Smooth muscle cell (in vitro differentiated cells): ENCODE measurements around the gene ANGPTL5. TPM values are rescaled to one million over a fixed set of nuclear protein-coding genes. Genes with fewer than 3 reads are reported as not detected.

ENCODE experiments used
- DNase-seq: peaks from one replicate; lab custom pipeline; 2025; ENCODE audit not compliant: unreplicated experiment; lab: John Stamatoyannopoulos, UW
- H2AFZ ChIP-seq: fragments of 200-600 bp; sonication (generic); 2 replicates; pipeline ENCODE4 v1.6.0; 2016; ENCODE audit warnings: antibody characterized with exemption, low read depth, mild to moderate bottlenecking
- H3F3A ChIP-seq: fragments of 200-600 bp; sonication (generic); 2 replicates; pipeline ENCODE4 v1.6.0; 2017; ENCODE audit warnings: antibody characterized with exemption, low read depth
- H3K27ac ChIP-seq: fragments of 200-600 bp; sonication (generic); 2 replicates; pipeline ENCODE4 v1.5.1; 2016; ENCODE audit warnings: low read depth, mild to moderate bottlenecking
- H3K27me3 ChIP-seq: fragments of 200-600 bp; sonication (generic); 2 replicates; pipeline ENCODE4 v1.6.1; 2016; ENCODE audit warnings: low read depth, mild to moderate bottlenecking
- H3K36me3 ChIP-seq: fragments of 200-600 bp; sonication (generic); 2 replicates; pipeline ENCODE4 v1.5.1; 2016; ENCODE audit warnings: low read depth
- H3K4me1 ChIP-seq: fragments of 200-600 bp; sonication (generic); 2 replicates; pipeline ENCODE4 v1.5.1; 2016; ENCODE audit warnings: low read depth
- H3K4me2 ChIP-seq: fragments of 200-600 bp; sonication (generic); 2 replicates; pipeline ENCODE4 v1.6.0; 2016; ENCODE audit warnings: mild to moderate bottlenecking
- H3K4me3 ChIP-seq: fragments of 200-600 bp; sonication (generic); 2 replicates; pipeline ENCODE4 v1.5.1; 2016; ENCODE audit warnings: mild to moderate bottlenecking
- H3K79me2 ChIP-seq: fragments of 200-600 bp; sonication (generic); 2 replicates; pipeline ENCODE4 v1.6.0; 2016; ENCODE audit warnings: low read depth, mild to moderate bottlenecking
- H3K9ac ChIP-seq: fragments of 200-600 bp; sonication (generic); 2 replicates; pipeline ENCODE4 v1.6.0; 2016; ENCODE audit warnings: low read depth
- H3K9me3 ChIP-seq: fragments of 200-600 bp; sonication (generic); replicated peaks from 2 replicates; pipeline ENCODE4 v1.5.1; 2016; ENCODE audit warnings: low read depth
- H4K20me1 ChIP-seq: fragments of 200-600 bp; sonication (generic); 2 replicates; pipeline ENCODE4 v1.6.0; 2016; ENCODE audit warnings: low read depth
- CTCF ChIP-seq: fragments of 200-600 bp; sonication (generic); IDR thresholded peaks from 2 replicates; pipeline ENCODE4 v1.5.1; 2017; ENCODE audit warnings: borderline replicate concordance, mild to moderate bottlenecking, antibody characterized with exemption; ENCODE audit not compliant: insufficient read depth, poor library complexity, severe bottlenecking
- WGBS: methylation state at CpG from one replicate; pipeline ENCODE4 v1.1.7; 2016; ENCODE audit warnings: low lambda C conversion rate; 5-methylcytosine and 5-hydroxymethylcytosine counted together
- polyA plus RNA-seq: library from polyadenylated mRNA; unstranded; fragments of >200 nt; fragmentation: Nextera tagmentation; extraction: Ambion mirVana; gene quantifications from 2 replicates; pipeline ENCODE4 v1.2.1, GENCODE V29; 2016
- total RNA-seq: library from RNA; depleted of rRNA; stranded (reverse); fragments of >200 nt; gene quantifications from 2 replicates; pipeline ENCODE4 v1.2.3, GENCODE V29; 2014

The ANGPTL5 gene
- total and polyA plus RNA-seq, 2 experiments from 2014 or later, result not detected

GRCh38 chr11:101866619-101867491 is 49.5 kb downstream of the ANGPTL5 start:
- 70% methylated on average over 5 of the region's 5 CpGs for WGBS
- Histone ChIP-seq H3K27me3 (no peaks in the 10 kb centered on the region), H4K20me1 (no peaks in the 10 kb centered on the region), H2AFZ (no peak overlapping the region), H3K36me3 (no peaks in the 10 kb centered on the region), H3F3A (peaks cover 23% of the 10 kb centered on the region), H3K4me2 (peak overlapping the region; percentile 27), H3K27ac (peak overlapping the region; percentile 51), H3K4me1 (no peaks in the 10 kb centered on the region), H3K4me3 (no peak overlapping the region), H3K79me2 (no peaks in the 10 kb centered on the region), H3K9me3 (no peaks in the 10 kb centered on the region), H3K9ac (no peak overlapping the region)
- no peak for DNase-seq
- TF ChIP-seq CTCF, result no peak

DNA sequence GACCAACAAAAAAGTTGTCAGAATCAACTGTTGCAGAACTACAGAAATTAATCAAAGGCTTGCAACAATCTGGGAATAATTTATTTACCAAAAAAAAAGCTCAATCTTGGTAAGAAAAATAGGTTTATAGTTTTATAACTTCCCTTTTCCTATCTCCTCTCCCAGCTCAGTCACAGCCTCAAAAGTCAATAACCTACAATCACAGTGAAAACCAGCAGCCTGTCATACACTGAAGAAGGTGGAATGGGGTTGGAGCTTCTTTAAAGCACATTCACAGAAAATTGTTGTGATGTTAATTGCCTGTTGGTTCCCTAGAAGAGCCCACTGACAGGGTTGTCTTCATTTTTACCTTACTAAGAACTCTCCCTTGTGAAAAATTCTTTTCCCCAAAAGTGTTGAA is 52.2 kb downstream of the ANGPTL5 start:
- no peak overlapping the region for H3K27ac ChIP-seq
- no peaks in the 10 kb centered on the region for H3K27me3 ChIP-seq
- no peak for DNase-seq
- H2AFZ ChIP-seq, result no peak overlapping the region
- no peaks in the 10 kb centered on the region for H4K20me1 ChIP-seq
- no peaks in the 10 kb centered on the region for H3K36me3 ChIP-seq
- H3K79me2 ChIP-seq, result no peaks in the 10 kb centered on the region
- no peaks in the 10 kb centered on the region for H3K9me3 ChIP-seq
- TF ChIP-seq CTCF, result no peak
- H3K4me3 ChIP-seq, result no peak overlapping the region
- H3K9ac ChIP-seq, result no peak overlapping the region
- H3K4me2 ChIP-seq, result no peak overlapping the region
- H3K4me1 ChIP-seq, result no peaks in the 10 kb centered on the region
- peaks cover 23% of the 10 kb centered on the region for H3F3A ChIP-seq

DNA sequence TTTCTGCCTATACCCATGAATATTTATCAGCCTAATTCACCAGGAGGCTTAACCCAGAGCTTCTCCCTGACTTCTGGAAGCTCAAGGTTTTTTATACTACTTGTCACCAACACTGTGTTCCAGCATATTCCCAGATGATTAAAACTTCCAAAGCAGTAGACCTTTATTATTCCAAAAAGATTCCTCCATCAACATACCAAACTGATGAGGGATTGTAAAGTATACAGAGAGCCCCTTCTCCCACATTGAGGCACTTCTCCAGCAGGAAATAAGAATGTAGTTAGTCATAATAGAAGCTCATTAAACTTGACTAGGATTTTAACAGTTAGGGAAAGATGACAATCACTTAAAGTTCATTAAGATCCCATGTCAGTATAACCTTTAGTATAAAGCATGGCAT is 53.0 kb downstream of the ANGPTL5 start:
- Histone ChIP-seq H4K20me1 (no peaks in the 10 kb centered on the region), H3K27me3 (no peaks in the 10 kb centered on the region), H3K4me1 (no peaks in the 10 kb centered on the region), H3K27ac (peak overlapping the region; percentile 77), H3F3A (peaks cover 23% of the 10 kb centered on the region), H3K36me3 (no peaks in the 10 kb centered on the region), H3K9ac (peak overlapping the region; percentile 36), H3K4me2 (peak overlapping the region; percentile 23), H3K79me2 (no peaks in the 10 kb centered on the region), H2AFZ (peak overlapping the region; percentile 1), H3K4me3 (no peak overlapping the region), H3K9me3 (no peaks in the 10 kb centered on the region)
- DNase-seq, result no peak
- no peak for TF ChIP-seq CTCF
